ENCODE results near the gene SFRP4. TPM values are rescaled to one million over a fixed set of nuclear protein-coding genes. Genes with fewer than 3 reads are reported as not detected.
A peak's percentile ranks its signal among the peaks of the same experiment; 100 is the strongest.

The SFRP4 gene
- total and polyA plus RNA-seq, 10 donors = 0.91 to 100 (median 10.1) TPM

- H3K4me3 ChIP-seq = no peak overlapping the region
- no peaks in the 10 kb centered on the region for H3K36me3 ChIP-seq
- H3K27ac ChIP-seq = no peak overlapping the region
- no peak for DNase-seq
- peaks cover 0 to 43% (median 23%) of the 10 kb centered on the region in 7 donors for H3K27me3 ChIP-seq (replicated peaks in 1 of 7)
- peaks cover 14 to 29% (median 26%) of the 10 kb centered on the region in 6 donors for H3K4me1 ChIP-seq
- intact Hi-C loops (cut with DNase I; ENCODE audit: low total_unique reads) = no loop called here
- 38 to 77% (median 61%) methylated on average over 2 of the region's 2 CpGs for WGBS, 5 donors
- no peak for TF ChIP-seq POLR2A (IDR thresholded peaks at IDR 0.05)
- TF ChIP-seq, protein P1, sequence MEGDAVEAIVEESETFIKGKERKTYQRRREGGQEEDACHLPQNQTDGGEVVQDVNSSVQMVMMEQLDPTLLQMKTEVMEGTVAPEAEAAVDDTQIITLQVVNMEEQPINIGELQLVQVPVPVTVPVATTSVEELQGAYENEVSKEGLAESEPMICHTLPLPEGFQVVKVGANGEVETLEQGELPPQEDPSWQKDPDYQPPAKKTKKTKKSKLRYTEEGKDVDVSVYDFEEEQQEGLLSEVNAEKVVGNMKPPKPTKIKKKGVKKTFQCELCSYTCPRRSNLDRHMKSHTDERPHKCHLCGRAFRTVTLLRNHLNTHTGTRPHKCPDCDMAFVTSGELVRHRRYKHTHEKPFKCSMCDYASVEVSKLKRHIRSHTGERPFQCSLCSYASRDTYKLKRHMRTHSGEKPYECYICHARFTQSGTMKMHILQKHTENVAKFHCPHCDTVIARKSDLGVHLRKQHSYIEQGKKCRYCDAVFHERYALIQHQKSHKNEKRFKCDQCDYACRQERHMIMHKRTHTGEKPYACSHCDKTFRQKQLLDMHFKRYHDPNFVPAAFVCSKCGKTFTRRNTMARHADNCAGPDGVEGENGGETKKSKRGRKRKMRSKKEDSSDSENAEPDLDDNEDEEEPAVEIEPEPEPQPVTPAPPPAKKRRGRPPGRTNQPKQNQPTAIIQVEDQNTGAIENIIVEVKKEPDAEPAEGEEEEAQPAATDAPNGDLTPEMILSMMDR (IDR thresholded peaks at IDR 0.05 in 8 of 11, conservative IDR thresholded peaks at IDR 0.05 in 3 of 11) = no peak
- no peak for TF ChIP-seq POLR2AphosphoS5 (IDR thresholded peaks at IDR 0.05)
- H3K9me3 ChIP-seq = no peaks in the 10 kb centered on the region
Observed at GRCh38 chr7:37912756-37913155, 3.9 kb downstream of the SFRP4 start.

- TF ChIP-seq POLR2AphosphoS5 (IDR thresholded peaks at IDR 0.05) = no peak
- TF ChIP-seq POLR2A (IDR thresholded peaks at IDR 0.05) = no peak
- TF ChIP-seq, protein P1 (IDR thresholded peaks at IDR 0.05 in 8 of 11, conservative IDR thresholded peaks at IDR 0.05 in 3 of 11) = no peak
- Histone ChIP-seq H3K4me3 (no peak overlapping the region), H3K36me3 (no peaks in the 10 kb centered on the region), H3K9me3 (no peaks in the 10 kb centered on the region), H3K4me1 (no peaks in the 10 kb centered on the region), H3K27me3 (replicated peaks in 1 of 7) (peaks cover 0 to 4% (median 0%) of the 10 kb centered on the region in 7 donors), H3K27ac (no peak overlapping the region)
- no peak for DNase-seq
- intact Hi-C loops (cut with DNase I; ENCODE audit: low total_unique reads) = no loop called here
- WGBS, 5 donors = 92 to 100% (median 94%) methylated on average over 1 of the region's 1 CpG
Observed at GRCh38 chr7:37908221-37908788, 8.3 kb downstream of the SFRP4 start.

DNA sequence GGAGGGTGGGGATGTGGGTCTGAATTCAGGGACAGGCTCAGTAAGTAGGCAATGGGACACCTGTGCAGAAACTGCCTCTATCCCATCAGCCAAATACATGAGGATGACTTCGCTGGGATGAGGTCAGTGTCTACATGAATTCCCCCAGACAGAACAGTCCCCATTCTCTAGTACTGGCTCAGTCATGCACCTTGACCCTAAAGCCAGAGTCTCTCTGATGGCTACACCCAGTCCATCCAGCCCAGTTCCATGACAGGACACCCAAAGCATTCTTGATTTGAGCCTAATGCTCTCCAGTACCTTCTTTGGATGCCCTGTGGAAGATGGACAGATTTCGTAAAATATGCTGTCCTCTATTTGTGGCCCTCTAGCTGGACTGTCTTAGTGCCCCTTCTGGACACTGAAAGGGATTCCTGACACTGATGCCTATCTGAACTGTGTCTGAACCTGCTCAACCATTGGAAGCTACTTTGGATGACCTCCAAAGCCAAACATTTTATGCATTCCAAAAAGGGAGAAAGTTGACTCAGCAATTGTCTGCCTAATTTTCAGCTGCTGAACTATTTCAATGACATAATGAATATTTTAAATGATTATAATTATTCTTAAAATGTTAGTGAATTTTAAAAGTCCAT lies 14.6 kb downstream of the SFRP4 start:
- intact Hi-C loops (cut with DNase I; ENCODE audit: low total_unique reads) = no loop called here
- WGBS, 5 donors = 71 to 96% (median 87%) methylated on average over 2 of the region's 2 CpGs
- Histone ChIP-seq H3K27me3 (replicated peaks in 1 of 7) (no peaks in the 10 kb centered on the region), H3K4me1 (peaks cover 0 to 8% (median 2%) of the 10 kb centered on the region in 6 donors), H3K4me3 (no peak overlapping the region), H3K27ac (peak overlapping the region in 1 of 8 donors; percentile 18), H3K9me3 (no peaks in the 10 kb centered on the region), H3K36me3 (peaks cover 0 to 2% (median 0%) of the 10 kb centered on the region in 6 donors)
- TF ChIP-seq POLR2AphosphoS5 (IDR thresholded peaks at IDR 0.05) (no peak), POLR2A (IDR thresholded peaks at IDR 0.05) (no peak)
- TF ChIP-seq, protein P1 (IDR thresholded peaks at IDR 0.05 in 8 of 11, conservative IDR thresholded peaks at IDR 0.05 in 3 of 11) = no peak
- no peak for DNase-seq

GRCh38 chr7:37901236-37901827 lies 15.3 kb downstream of the SFRP4 start:
- Histone ChIP-seq H3K36me3 (peaks cover 0 to 7% (median 0%) of the 10 kb centered on the region in 6 donors), H3K4me1 (peaks cover 0 to 8% (median 2%) of the 10 kb centered on the region in 6 donors), H3K27me3 (replicated peaks in 1 of 7) (no peaks in the 10 kb centered on the region), H3K27ac (peak overlapping the region in 1 of 8 donors; percentile 18), H3K4me3 (no peak overlapping the region), H3K9me3 (no peaks in the 10 kb centered on the region)
- TF ChIP-seq POLR2AphosphoS5 (IDR thresholded peaks at IDR 0.05) = no peak
- TF ChIP-seq, protein P1 (IDR thresholded peaks at IDR 0.05 in 8 of 11, conservative IDR thresholded peaks at IDR 0.05 in 3 of 11) = peak in 6 of 11 experiments; percentile 17 to 46 (median 33)
- no peak for TF ChIP-seq POLR2A (IDR thresholded peaks at IDR 0.05)
- DNase-seq = no peak
- 22 to 31% (median 24%) methylated on average over 6 of the region's 6 CpGs for WGBS, 5 donors
- intact Hi-C loops (cut with DNase I; ENCODE audit: low total_unique reads) = no loop called here

Data from spleen (tissue), 11 donors.